HepG2 (cell line): ENCODE results near the gene ZNF324B. TPM values are rescaled to one million over a fixed set of nuclear protein-coding genes. Genes with fewer than 3 reads are reported as not detected.
A peak's percentile ranks its signal among the peaks of the same experiment; 100 is the strongest.

ENCODE experiments used
- ATF7-NPFF ChIP-seq: sonication (generic); formaldehyde crosslinking; IDR thresholded peaks from 2 replicates; pipeline ENCODE4 v1.8.1; 2023; ENCODE audit warnings: mild to moderate bottlenecking, low read depth, missing genetic modification reagents, moderate library complexity
- DPF2 ChIP-seq: sonication (generic); formaldehyde crosslinking; IDR thresholded peaks from 2 replicates; pipeline ENCODE4 v1.4.0; 2020; ENCODE audit warnings: mild to moderate bottlenecking, low read depth, missing genetic modification reagents, borderline replicate concordance
- HOXA9 ChIP-seq: sonication (generic); formaldehyde crosslinking; IDR thresholded peaks from 2 replicates; pipeline ENCODE4 v1.8.1; 2022; ENCODE audit warnings: missing genetic modification reagents, mild to moderate bottlenecking, moderate library complexity, borderline replicate concordance
- ISL2 ChIP-seq: sonication (generic); formaldehyde crosslinking; IDR thresholded peaks from 2 replicates; pipeline ENCODE4 v1.5.0; 2020; ENCODE audit warnings: missing genetic modification reagents
- KAT2B ChIP-seq: fragments of 150-350 bp; IDR thresholded peaks from 2 replicates; pipeline ENCODE4 v1.6.1; 2014; ENCODE audit warnings: low read depth, low read length, borderline replicate concordance
- MATR3 ChIP-seq: sonication (generic); formaldehyde crosslinking; IDR thresholded peaks from 2 replicates; pipeline ENCODE4 v1.4.0; 2020; ENCODE audit warnings: missing genetic modification reagents
- NBN ChIP-seq: fragments of 450-650 bp; conservative IDR thresholded peaks from 2 replicates; pipeline ENCODE4 v1.6.1; 2017
- NR2F2 ChIP-seq: IDR thresholded peaks from 2 replicates; pipeline ENCODE4 v1.6.1; 2012; ENCODE audit warnings: low read depth, inconsistent platforms, borderline replicate concordance
- RNF219 ChIP-seq: sonication (generic); formaldehyde crosslinking; IDR thresholded peaks from 2 replicates; pipeline ENCODE4 v1.5.0; 2020; ENCODE audit warnings: mild to moderate bottlenecking, missing genetic modification reagents
- TIGD3 ChIP-seq: sonication (generic); formaldehyde crosslinking; IDR thresholded peaks from 2 replicates; pipeline ENCODE4 v1.5.1; 2020; ENCODE audit warnings: mild to moderate bottlenecking, missing genetic modification reagents, borderline replicate concordance
- ZNF468 ChIP-seq: sonication (generic); formaldehyde crosslinking; IDR thresholded peaks from 2 replicates; pipeline ENCODE4 v1.8.0; 2022; ENCODE audit warnings: mild to moderate bottlenecking, moderate library complexity, missing genetic modification reagents
- ZNF597 ChIP-seq: sonication (generic); formaldehyde crosslinking; IDR thresholded peaks from 2 replicates; pipeline ENCODE4 v1.5.0; 2020; ENCODE audit warnings: missing genetic modification reagents
- ZNF784 ChIP-seq: sonication (generic); formaldehyde crosslinking; IDR thresholded peaks from 2 replicates; pipeline ENCODE4 v1.5.1; 2020; ENCODE audit warnings: missing genetic modification reagents, mild to moderate bottlenecking, borderline replicate concordance
- ZNF891 ChIP-seq: sonication (generic); formaldehyde crosslinking; IDR thresholded peaks from 2 replicates; pipeline ENCODE4 v1.5.0; 2020; ENCODE audit warnings: mild to moderate bottlenecking, missing genetic modification reagents
- ZSCAN20 ChIP-seq: sonication (generic); formaldehyde crosslinking; IDR thresholded peaks from 2 replicates; pipeline ENCODE4 v1.4.0; 2020; ENCODE audit warnings: missing genetic modification reagents, mild to moderate bottlenecking, borderline replicate concordance
- polyA plus RNA-seq, 8 experiments: library from polyadenylated mRNA; depleted of rRNA in 3 of 8; stranded (reverse) in 7 of 8; unstranded in 1 of 8; fragments of >200 nt; fragmentation: Illumina TruSeq in 4 of 8; extraction: Trizol in 4 of 8; gene quantifications; 2 replicates each; pipeline versions ENCODE4 v1.2.1 to v1.2.3, GENCODE V29; 2011 to 2016; ENCODE audit warnings: low read depth in 4 of 8, missing spikeins in 1 of 8, mixed read lengths in 1 of 8; ENCODE audit not compliant: insufficient read depth in 1 of 8
- total RNA-seq, 5 experiments: library from RNA; depleted of rRNA; stranded (reverse); fragments of >200 nt; fragmentation: Illumina TruSeq; extraction: Trizol; gene quantifications; 2 replicates each; pipeline ENCODE4 v1.2.3, GENCODE V29; 2016; ENCODE audit warnings: low read depth in 1 of 5
- TF ChIP-seq, protein P1 (sequence below): sonication (generic); formaldehyde crosslinking; IDR thresholded peaks from 2 replicates; pipeline ENCODE4 v1.8.1; 2023; ENCODE audit warnings: mild to moderate bottlenecking, missing genetic modification reagents, borderline replicate concordance
- TF ChIP-seq, protein P2 (sequence below): sonication (generic); formaldehyde crosslinking; IDR thresholded peaks from 2 replicates; pipeline ENCODE4 v1.5.1; 2020; ENCODE audit warnings: mild to moderate bottlenecking, missing genetic modification reagents, borderline replicate concordance

Gene ZNF324B
- total and polyA plus RNA-seq, 2 of the 13 experiments (the other 11 are each of a cell fraction or from before 2014, with no cell fraction given), result 0.53 to 3.0 TPM

DNA sequence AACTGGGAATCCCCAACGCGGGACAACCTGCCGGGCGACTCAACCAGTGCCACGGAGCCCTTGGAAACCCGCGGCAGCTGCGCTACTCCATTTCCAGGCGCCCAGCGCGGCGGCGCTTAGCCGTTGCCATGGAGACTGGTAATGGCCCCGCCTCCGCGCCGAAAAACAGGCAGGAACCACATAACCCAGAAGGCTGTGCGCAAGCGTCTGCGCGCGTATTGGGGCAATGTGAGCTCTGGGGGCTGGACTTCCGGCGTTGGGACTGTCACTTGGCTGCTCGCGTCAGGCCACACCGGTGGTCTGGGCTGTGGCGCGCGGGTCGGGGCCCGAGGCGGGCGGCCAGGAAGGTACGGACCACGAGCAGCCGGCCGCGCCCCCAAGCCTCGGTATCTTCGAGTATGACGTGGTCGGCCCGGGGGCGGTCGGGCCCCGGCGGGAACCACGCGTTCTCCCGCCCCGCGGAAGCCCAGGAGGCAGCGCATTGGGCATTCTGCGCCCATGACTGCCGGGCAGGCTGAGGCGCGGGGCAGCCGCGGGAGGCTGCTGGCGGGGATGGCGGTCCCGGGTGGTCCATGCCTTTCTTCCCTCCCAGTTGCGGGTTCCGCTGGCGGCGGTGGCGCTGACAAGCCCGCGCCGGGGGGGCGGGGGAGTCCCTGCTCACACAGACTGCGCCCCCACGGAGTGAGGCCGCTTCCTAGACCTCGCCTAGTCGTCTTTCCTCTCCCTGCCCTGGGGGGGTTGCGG, at the start of gene ZNF324B (continued):
- TF ChIP-seq ZSCAN20 (CRISPR knock-in tag) (no peak), TIGD3 (CRISPR knock-in tag) (no peak), HOXA9 (CRISPR knock-in tag) (no peak), ZNF891 (CRISPR knock-in tag) (no peak; the same call in 1 of the 2 replicates), DPF2 (CRISPR knock-in tag) (no peak), NR2F2 (no peak), ZNF468 (CRISPR knock-in tag) (no peak), NBN (no peak), ISL2 (CRISPR knock-in tag) (no peak), ZNF597 (no peak), KAT2B (no peak), ATF7-NPFF (CRISPR knock-in tag) (0 out of 2 replicates have a peak, but pooled peaks have one; percentile 34), RNF219 (no peak), ZNF784 (CRISPR knock-in tag) (no peak), MATR3 (CRISPR knock-in tag) (no peak)
- TF ChIP-seq, protein P1, sequence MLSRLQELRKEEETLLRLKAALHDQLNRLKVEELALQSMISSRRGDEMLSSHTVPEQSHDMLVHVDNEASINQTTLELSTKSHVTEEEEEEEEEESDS (CRISPR knock-in tag), result no peak
- TF ChIP-seq, protein P2, sequence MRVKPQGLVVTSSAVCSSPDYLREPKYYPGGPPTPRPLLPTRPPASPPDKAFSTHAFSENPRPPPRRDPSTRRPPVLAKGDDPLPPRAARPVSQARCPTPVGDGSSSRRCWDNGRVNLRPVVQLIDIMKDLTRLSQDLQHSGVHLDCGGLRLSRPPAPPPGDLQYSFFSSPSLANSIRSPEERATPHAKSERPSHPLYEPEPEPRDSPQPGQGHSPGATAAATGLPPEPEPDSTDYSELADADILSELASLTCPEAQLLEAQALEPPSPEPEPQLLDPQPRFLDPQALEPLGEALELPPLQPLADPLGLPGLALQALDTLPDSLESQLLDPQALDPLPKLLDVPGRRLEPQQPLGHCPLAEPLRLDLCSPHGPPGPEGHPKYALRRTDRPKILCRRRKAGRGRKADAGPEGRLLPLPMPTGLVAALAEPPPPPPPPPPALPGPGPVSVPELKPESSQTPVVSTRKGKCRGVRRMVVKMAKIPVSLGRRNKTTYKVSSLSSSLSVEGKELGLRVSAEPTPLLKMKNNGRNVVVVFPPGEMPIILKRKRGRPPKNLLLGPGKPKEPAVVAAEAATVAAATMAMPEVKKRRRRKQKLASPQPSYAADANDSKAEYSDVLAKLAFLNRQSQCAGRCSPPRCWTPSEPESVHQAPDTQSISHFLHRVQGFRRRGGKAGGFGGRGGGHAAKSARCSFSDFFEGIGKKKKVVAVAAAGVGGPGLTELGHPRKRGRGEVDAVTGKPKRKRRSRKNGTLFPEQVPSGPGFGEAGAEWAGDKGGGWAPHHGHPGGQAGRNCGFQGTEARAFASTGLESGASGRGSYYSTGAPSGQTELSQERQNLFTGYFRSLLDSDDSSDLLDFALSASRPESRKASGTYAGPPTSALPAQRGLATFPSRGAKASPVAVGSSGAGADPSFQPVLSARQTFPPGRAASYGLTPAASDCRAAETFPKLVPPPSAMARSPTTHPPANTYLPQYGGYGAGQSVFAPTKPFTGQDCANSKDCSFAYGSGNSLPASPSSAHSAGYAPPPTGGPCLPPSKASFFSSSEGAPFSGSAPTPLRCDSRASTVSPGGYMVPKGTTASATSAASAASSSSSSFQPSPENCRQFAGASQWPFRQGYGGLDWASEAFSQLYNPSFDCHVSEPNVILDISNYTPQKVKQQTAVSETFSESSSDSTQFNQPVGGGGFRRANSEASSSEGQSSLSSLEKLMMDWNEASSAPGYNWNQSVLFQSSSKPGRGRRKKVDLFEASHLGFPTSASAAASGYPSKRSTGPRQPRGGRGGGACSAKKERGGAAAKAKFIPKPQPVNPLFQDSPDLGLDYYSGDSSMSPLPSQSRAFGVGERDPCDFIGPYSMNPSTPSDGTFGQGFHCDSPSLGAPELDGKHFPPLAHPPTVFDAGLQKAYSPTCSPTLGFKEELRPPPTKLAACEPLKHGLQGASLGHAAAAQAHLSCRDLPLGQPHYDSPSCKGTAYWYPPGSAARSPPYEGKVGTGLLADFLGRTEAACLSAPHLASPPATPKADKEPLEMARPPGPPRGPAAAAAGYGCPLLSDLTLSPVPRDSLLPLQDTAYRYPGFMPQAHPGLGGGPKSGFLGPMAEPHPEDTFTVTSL (CRISPR knock-in tag), result no peak
